SK-N-MC (cell line): ENCODE data around the gene COQ4.

ENCODE experiments used
- EZH2 ChIP-seq: fragments of 200-600 bp; sonication (generic); IDR thresholded peaks from one replicate; pipeline ENCODE4 v1.6.1; 2017; ENCODE audit warnings: antibody characterized with exemption
- FOXP2 ChIP-seq: optimal IDR thresholded peaks from 2 replicates; pipeline ENCODE3; 2011; ENCODE audit warnings: mild to moderate bottlenecking, moderate library complexity; ENCODE audit not compliant: insufficient read depth; ENCODE audit errors: extremely low read length, control extremely low read depth
- POLR2AphosphoS5 ChIP-seq: IDR thresholded peaks from 2 replicates; pipeline ENCODE4 v1.6.1; 2012; ENCODE audit warnings: mild to moderate bottlenecking, low read depth, low read length, borderline replicate concordance

DNA sequence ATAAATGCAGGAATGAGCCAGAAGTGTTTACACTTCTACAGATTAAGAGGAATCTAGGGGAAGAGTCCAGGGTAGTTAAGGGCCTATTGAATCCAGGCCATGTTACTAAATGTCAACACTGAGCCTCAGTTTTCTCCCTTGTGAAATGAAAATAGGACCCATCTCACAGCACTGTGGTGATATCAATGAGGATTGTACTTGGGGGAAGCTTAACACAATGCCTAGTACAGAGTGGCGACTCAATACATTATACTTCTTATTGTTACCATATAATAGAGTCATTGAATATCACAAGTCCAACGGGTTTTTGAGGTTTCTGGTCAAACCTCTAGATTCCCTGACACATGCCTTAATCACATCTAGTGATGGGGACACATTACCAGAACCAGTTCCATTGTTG lies 5.0 kb upstream of the COQ4 start:
- TF ChIP-seq POLR2AphosphoS5 (no peak), EZH2 (no peak), FOXP2 (no peak)
